Caco-2 (cell line): ENCODE results near the gene NCOR1. TPM values are rescaled to one million over a fixed set of nuclear protein-coding genes. Genes with fewer than 3 reads are reported as not detected.
"Not testable (repeated sequence)": the region's sequence is repeated elsewhere in the genome, so short reads cannot be mapped to it uniquely, and the experiment has no call there.

Experiments used
- BruUV-seq: library from RNA; stranded (reverse); fragments of 400-500 nt; replicated peaks from 2 replicates; lab custom pipeline; 2021; lab: Mats Ljungman, UMichigan
- CTCF ChIA-PET: fragments of 300-600 bp; sonication (Branson Sonifier 250); formaldehyde crosslinking; loops from one replicate; lab custom pipeline; 2022; ENCODE audit warnings: antibody characterized with exemption; lab: Charles Lee
- POLR2A ChIA-PET: fragments of 300-600 bp; sonication (Branson Sonifier 250); formaldehyde crosslinking; loops from one replicate; lab custom pipeline; 2022; ENCODE audit warnings: antibody characterized with exemption; lab: Charles Lee
- DNase-seq, 2 experiments: peaks; one replicate each; pipeline versions ENCODE4 v3.0.0 to v3.0.0-alpha.2; 2020 to 2022
- H3K27me3 ChIP-seq: replicated peaks from 2 replicates; pipeline ENCODE4 v1.6.0; 2011; ENCODE audit warnings: low read length; ENCODE audit not compliant: control insufficient read depth, insufficient read depth
- H3K36me3 ChIP-seq: 2 replicates; pipeline ENCODE4 v1.5.1; 2011; ENCODE audit warnings: low read length; ENCODE audit not compliant: control insufficient read depth, insufficient read depth
- H3K4me1 ChIP-seq: fragments of 250-450 bp; sonication (Bioruptor Pico); 2 replicates; pipeline ENCODE4 v1.5.1; 2020; ENCODE audit warnings: mild to moderate bottlenecking
- H3K4me3 ChIP-seq: 2 replicates; pipeline ENCODE4 v1.5.1; 2011; ENCODE audit warnings: low read depth, mild to moderate bottlenecking, control low read depth, low read length
- H3K9me3 ChIP-seq: fragments of 250-450 bp; sonication (Bioruptor Pico); 2 replicates; pipeline ENCODE4 v1.5.1; 2020; ENCODE audit warnings: mild to moderate bottlenecking, moderate library complexity
- H3K27ac Mint-ChIP-seq: one replicate; pipeline ENCODE4 v1.8.0; 2022; ENCODE audit warnings: mixed read lengths; ENCODE audit not compliant: unreplicated experiment
- H3K27me3 Mint-ChIP-seq: one replicate; pipeline ENCODE4 v1.8.0; 2022; ENCODE audit warnings: mixed read lengths; ENCODE audit not compliant: insufficient read depth, unreplicated experiment
- H3K36me3 Mint-ChIP-seq: one replicate; pipeline ENCODE4 v1.8.0; 2022; ENCODE audit warnings: mild to moderate bottlenecking, mixed read lengths; ENCODE audit not compliant: insufficient read depth, unreplicated experiment
- H3K4me1 Mint-ChIP-seq: one replicate; pipeline ENCODE4 v1.8.0; 2022; ENCODE audit warnings: low read depth, mixed read lengths; ENCODE audit not compliant: unreplicated experiment
- H3K4me3 Mint-ChIP-seq: one replicate; pipeline ENCODE4 v1.8.0; 2022; ENCODE audit warnings: mild to moderate bottlenecking, moderate library complexity, mixed read lengths; ENCODE audit not compliant: unreplicated experiment
- H3K9me3 Mint-ChIP-seq: one replicate; pipeline ENCODE4 v1.8.0; 2022; ENCODE audit warnings: mixed read lengths; ENCODE audit not compliant: unreplicated experiment
- CTCF ChIP-seq, 2 experiments: fragments of 200-600 bp in 1 of 2; IDR thresholded peaks; 1 replicate in 1 of 2; 2 replicates in 1 of 2; pipeline versions ENCODE4 v1.5.1 to v1.8.0; 2011 to 2022; ENCODE audit warnings: antibody characterized with exemption in 1 of 2, control low read depth in 1 of 2, inconsistent platforms in 1 of 2, low read depth in 1 of 2, low read length in 1 of 2, mild to moderate bottlenecking in 1 of 2, moderate library complexity in 1 of 2; ENCODE audit not compliant: insufficient read depth in 1 of 2, severe bottlenecking in 1 of 2, unreplicated experiment in 1 of 2
- intact Hi-C: fragments of 100-400 bp; cut with micrococcal nuclease; formaldehyde crosslinking; loops from one replicate; pipeline ENCODE4 v1.10.0; 2022; ENCODE audit not compliant: unreplicated experiment
- total RNA-seq: library from RNA; stranded (reverse); gene quantifications from 2 replicates; pipeline ENCODE4 v1.2.3, GENCODE V29; 2022

NCOR1 gene
- total RNA-seq, 1 experiment from 2014 or later: 90.8 TPM

DNA sequence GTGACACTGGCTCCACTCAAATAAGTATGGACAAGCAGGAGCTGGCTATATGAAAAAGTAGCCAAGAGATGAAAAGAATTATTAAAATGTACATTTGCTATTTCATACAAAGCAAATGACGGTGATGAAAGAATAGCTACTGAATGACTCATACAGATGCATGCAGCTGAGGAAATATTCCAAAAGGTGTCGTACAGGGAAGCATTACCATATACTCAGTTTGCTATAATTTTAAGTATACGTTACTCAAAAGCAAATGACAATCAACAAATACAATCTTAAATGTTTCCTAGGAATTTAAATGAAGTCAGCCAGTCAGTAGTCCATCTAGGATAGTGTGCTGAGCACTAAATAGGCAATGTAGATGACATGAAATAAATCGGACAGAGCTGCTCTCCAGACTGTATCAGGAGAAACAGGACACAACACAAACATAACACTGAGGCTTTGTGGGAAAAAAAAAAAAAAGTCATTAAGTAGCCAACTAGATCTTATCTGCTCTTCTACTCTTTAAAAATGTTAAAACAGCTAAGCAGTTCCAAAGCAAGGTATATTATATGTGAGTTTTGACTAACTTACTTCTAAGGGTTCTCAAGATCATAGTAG lies 65.0 kb downstream of the NCOR1 start:
- H3K9me3 ChIP-seq: no peaks in the 10 kb centered on the region
- H3K27me3 ChIP-seq: no peaks in the 10 kb centered on the region
- intact Hi-C loops: no loop called here
- H3K4me3 Mint-ChIP-seq: no peak overlapping the region
- no peak overlapping the region for H3K27ac Mint-ChIP-seq
- H3K4me1 Mint-ChIP-seq: no peaks in the 10 kb centered on the region
- no TSS peak for BruUV-seq
- no peak for TF ChIP-seq CTCF (IDR thresholded peaks at IDR 0.05; ENCODE audit: insufficient read depth in 1 of 2, low read depth in 1 of 2, low read length in 1 of 2, severe bottlenecking in 1 of 2, unreplicated experiment in 1 of 2)
- no peaks in the 10 kb centered on the region for H3K9me3 Mint-ChIP-seq
- H3K36me3 Mint-ChIP-seq: peaks cover 43% of the 10 kb centered on the region
- DNase-seq: no peak
- CTCF ChIA-PET: no interaction called here
- no peaks in the 10 kb centered on the region for H3K4me1 ChIP-seq
- POLR2A ChIA-PET: no interaction called here
- no peaks in the 10 kb centered on the region for H3K36me3 ChIP-seq
- no peaks in the 10 kb centered on the region for H3K27me3 Mint-ChIP-seq
- H3K4me3 ChIP-seq: no peak overlapping the region

- Mint-ChIP-seq H3K4me1 (no peaks in the 10 kb centered on the region), H3K27ac (no peak overlapping the region), H3K27me3 (no peaks in the 10 kb centered on the region), H3K9me3 (no peaks in the 10 kb centered on the region), H3K4me3 (no peak overlapping the region), H3K36me3 (peaks cover 42% of the 10 kb centered on the region)
- Histone ChIP-seq H3K4me3 (no peak overlapping the region), H3K9me3 (no peaks in the 10 kb centered on the region), H3K36me3 (no peaks in the 10 kb centered on the region), H3K4me1 (no peaks in the 10 kb centered on the region), H3K27me3 (no peaks in the 10 kb centered on the region)
- BruUV-seq: no TSS peak
- CTCF ChIA-PET: no interaction called here
- intact Hi-C loops: no loop called here
- POLR2A ChIA-PET: no interaction called here
- no peak for DNase-seq
- no peak for TF ChIP-seq CTCF (IDR thresholded peaks at IDR 0.05; ENCODE audit: insufficient read depth in 1 of 2, low read depth in 1 of 2, low read length in 1 of 2, severe bottlenecking in 1 of 2, unreplicated experiment in 1 of 2)
Observed at GRCh38 chr17:16148596-16148995, 66.7 kb downstream of the NCOR1 start.

DNA sequence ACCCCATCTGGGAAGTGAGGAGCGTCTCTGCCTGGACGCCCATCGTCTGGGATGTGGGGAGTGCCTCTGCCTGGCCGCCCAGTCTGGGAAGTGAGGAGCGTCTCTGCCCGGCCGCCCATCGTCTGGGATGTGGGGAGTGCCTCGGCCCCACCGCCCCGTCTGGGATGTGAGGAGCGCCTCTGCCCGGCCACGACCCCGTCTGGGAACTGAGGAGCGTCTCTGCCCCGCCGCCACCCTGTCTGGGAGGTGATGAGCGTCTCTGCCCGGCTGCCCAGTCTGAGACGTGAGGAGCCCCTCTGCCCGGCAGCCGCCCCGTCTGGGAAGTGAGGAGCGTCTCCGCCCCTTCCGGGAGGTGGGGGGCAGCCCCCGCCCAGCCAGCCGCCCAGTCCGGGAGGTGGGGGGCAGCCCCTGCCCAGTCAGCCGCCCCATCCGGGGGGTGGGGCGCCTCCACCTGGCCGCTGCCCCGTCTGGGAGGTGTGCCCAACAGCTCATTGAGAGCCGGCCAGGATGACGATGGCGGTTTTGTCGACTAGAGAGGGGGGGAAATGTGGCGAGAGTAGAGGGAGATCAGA lies 69.9 kb downstream of the NCOR1 start:
- POLR2A ChIA-PET, H3K4me3 ChIP-seq, BruUV-seq, H3K4me1 Mint-ChIP-seq, H3K9me3 Mint-ChIP-seq, H3K4me3 Mint-ChIP-seq, H3K4me1 ChIP-seq, H3K27me3 ChIP-seq, H3K36me3 ChIP-seq, H3K27me3 Mint-ChIP-seq, DNase-seq, H3K9me3 ChIP-seq, CTCF ChIA-PET, intact Hi-C loops, H3K27ac Mint-ChIP-seq: not testable (repeated sequence)
- peaks cover 36% of the 10 kb centered on the region for H3K36me3 Mint-ChIP-seq
